ENCODE measurements around the gene RRP36.

- TF ChIP-seq CTCF (conservative IDR thresholded peaks at IDR 0.05; ENCODE audit: low read depth, low read length) = no peak
- no peak for TF ChIP-seq EZH2 (IDR thresholded peaks at IDR 0.05; ENCODE audit: borderline replicate concordance, low read depth, low read length, poor library complexity, severe bottlenecking)
Measured at GRCh38 chr6:43077981-43078511, 56.6 kb downstream of the RRP36 start.
